Activated CD4-positive, alpha-beta T cell treated with anti-CD3 and anti-CD28 coated beads for 24 hours (primary cell): ENCODE data around the gene RNF19B.
A peak's percentile ranks its signal among the peaks of the same experiment; 100 is the strongest.
"Not testable (repeated sequence)": the region's sequence is repeated elsewhere in the genome, so short reads cannot be mapped to it uniquely, and the experiment has no call there.

Source experiments
- DNase-seq, 2 donors: peaks; one replicate each; pipeline ENCODE4 v3.0.0-alpha.2; 2020; ENCODE audit warnings: low read depth in 2 of 2

The RNF19B gene

GRCh38 chr1:32992489-32993323, 28.1 kb upstream of the RNF19B start:
- DNase-seq, result peak; percentile 26 to 50

- DNase-seq, result no peak
Measured at GRCh38 chr1:32991819-32992488, 27.3 kb upstream of the RNF19B start.

- DNase-seq, result no peak
Measured at GRCh38 chr1:32991386-32991785, 26.8 kb upstream of the RNF19B start.

- no peak for DNase-seq
Measured at GRCh38 chr1:32990887-32991286, 26.3 kb upstream of the RNF19B start.

- peak in 1 of 2 donors; percentile 24 for DNase-seq
Measured at GRCh38 chr1:32989160-32990050, 24.8 kb upstream of the RNF19B start.

- no peak for DNase-seq
Measured at GRCh38 chr1:32988665-32989064, 24.1 kb upstream of the RNF19B start.

GRCh38 chr1:32985226-32985625, 20.6 kb upstream of the RNF19B start:
- no peak for DNase-seq

GRCh38 chr1:32984455-32985171, 20.0 kb upstream of the RNF19B start:
- no peak for DNase-seq

GRCh38 chr1:32984090-32984454, 19.5 kb upstream of the RNF19B start:
- no peak for DNase-seq

- no peak for DNase-seq
Measured at GRCh38 chr1:32983020-32983419, 18.4 kb upstream of the RNF19B start.

- peak; percentile 35 to 38 for DNase-seq
Measured at GRCh38 chr1:32981003-32981901, 16.6 kb upstream of the RNF19B start.

GRCh38 chr1:32980080-32980479, 15.5 kb upstream of the RNF19B start:
- no peak for DNase-seq

GRCh38 chr1:32978854-32979253, 14.2 kb upstream of the RNF19B start:
- no peak for DNase-seq

- no peak for DNase-seq
Measured at GRCh38 chr1:32977546-32978087, 13.0 kb upstream of the RNF19B start.

- DNase-seq, result not testable (repeated sequence)
Measured at GRCh38 chr1:32975055-32975454, 10.4 kb upstream of the RNF19B start.

GRCh38 chr1:32973458-32973857, 8.8 kb upstream of the RNF19B start:
- DNase-seq, result not testable (repeated sequence)

GRCh38 chr1:32972814-32973428, 8.3 kb upstream of the RNF19B start:
- DNase-seq, result no peak

GRCh38 chr1:32971576-32971975, 7.0 kb upstream of the RNF19B start:
- DNase-seq, result no peak

GRCh38 chr1:32971156-32971555, 6.5 kb upstream of the RNF19B start:
- DNase-seq, result no peak

GRCh38 chr1:32969566-32969965, 5.0 kb upstream of the RNF19B start:
- no peak for DNase-seq
